ENCODE results near the gene P2RX3. TPM values are rescaled to one million over a fixed set of nuclear protein-coding genes. Genes with fewer than 3 reads are reported as not detected.

Gene P2RX3
- total RNA-seq, 1 experiment from 2014 or later: not detected

GRCh38 chr11:57391111-57391510, 53.0 kb downstream of the P2RX3 start:
- Histone ChIP-seq H3K9me3 (ENCODE audit: insufficient read depth, low read depth) (no peaks in the 10 kb centered on the region), H3F3A (ENCODE audit: insufficient read depth, low read depth) (no peaks in the 10 kb centered on the region), H3K27ac (no peak overlapping the region), H3K79me2 (ENCODE audit: low read depth) (no peaks in the 10 kb centered on the region), H3K4me2 (no peak overlapping the region), H3K4me1 (replicated peaks; ENCODE audit: insufficient read depth) (no peaks in the 10 kb centered on the region), H2AFZ (no peak overlapping the region), H3K9me2 (ENCODE audit: insufficient read depth) (no peaks in the 10 kb centered on the region), H3K4me3 (no peak overlapping the region), H3K36me3 (ENCODE audit: low read depth) (no peaks in the 10 kb centered on the region), H3K27me3 (ENCODE audit: insufficient read depth, low read depth) (peaks cover 99% of the 10 kb centered on the region), H4K20me1 (ENCODE audit: insufficient read depth) (no peaks in the 10 kb centered on the region)
- DNase-seq: peak in 1 of 2 experiments; percentile 1
- BruUV-seq (replicated peaks): no TSS peak
- intact Hi-C loops (cut with micrococcal nuclease; ENCODE audit: unreplicated experiment): no loop called here
- ChIA-PET CTCF (no interaction called here), POLR2A (ENCODE audit: unreplicated experiment) (interaction anchor here (0.6 kb wide), 1 partner anchor 259 kb away, joined by 3 read pairs; the partner anchor contains the start of gene YPEL4)
- no peak for TF ChIP-seq CTCF (conservative IDR thresholded peaks at IDR 0.05)
- TF ChIP-seq EZH2 (IDR thresholded peaks at IDR 0.05; ENCODE audit: low read depth): no peak

GRCh38 chr11:57391539-57391938, 53.4 kb downstream of the P2RX3 start:
- no peaks in the 10 kb centered on the region for H3K9me3 ChIP-seq (ENCODE audit: insufficient read depth, low read depth)
- H3K4me3 ChIP-seq: no peak overlapping the region
- no peaks in the 10 kb centered on the region for H4K20me1 ChIP-seq (ENCODE audit: insufficient read depth)
- no peaks in the 10 kb centered on the region for H3K9me2 ChIP-seq (ENCODE audit: insufficient read depth)
- H3K27ac ChIP-seq: no peak overlapping the region
- H2AFZ ChIP-seq: no peak overlapping the region
- no peaks in the 10 kb centered on the region for H3F3A ChIP-seq (ENCODE audit: insufficient read depth, low read depth)
- H3K4me1 ChIP-seq (replicated peaks; ENCODE audit: insufficient read depth): no peaks in the 10 kb centered on the region
- DNase-seq: peak in 1 of 2 experiments; percentile 28
- H3K36me3 ChIP-seq (ENCODE audit: low read depth): no peaks in the 10 kb centered on the region
- H3K27me3 ChIP-seq (ENCODE audit: insufficient read depth, low read depth): peaks cover 99% of the 10 kb centered on the region
- no peak overlapping the region for H3K4me2 ChIP-seq
- ChIA-PET POLR2A (ENCODE audit: unreplicated experiment) (interaction anchor here (0.6 kb wide), 1 partner anchor 258 kb away, joined by 3 read pairs; the partner anchor contains the start of gene YPEL4), CTCF (no interaction called here)
- no TSS peak for BruUV-seq (replicated peaks)
- TF ChIP-seq EZH2 (IDR thresholded peaks at IDR 0.05; ENCODE audit: low read depth) (no peak), CTCF (conservative IDR thresholded peaks at IDR 0.05) (no peak)
- intact Hi-C loops (cut with micrococcal nuclease; ENCODE audit: unreplicated experiment): no loop called here
- H3K79me2 ChIP-seq (ENCODE audit: low read depth): no peaks in the 10 kb centered on the region

GRCh38 chr11:57392066-57392762, 54.1 kb downstream of the P2RX3 start:
- no TSS peak for BruUV-seq (replicated peaks)
- CTCF ChIA-PET: no interaction called here

More at GRCh38 chr11:57392066-57392762, 54.1 kb downstream of the P2RX3 start:
- Histone ChIP-seq H3K36me3 (ENCODE audit: low read depth) (no peaks in the 10 kb centered on the region), H3K27me3 (ENCODE audit: insufficient read depth, low read depth) (peaks cover 98% of the 10 kb centered on the region), H3K27ac (no peak overlapping the region), H3K4me1 (replicated peaks; ENCODE audit: insufficient read depth) (no peaks in the 10 kb centered on the region), H3F3A (ENCODE audit: insufficient read depth, low read depth) (no peaks in the 10 kb centered on the region), H4K20me1 (ENCODE audit: insufficient read depth) (no peaks in the 10 kb centered on the region), H3K79me2 (ENCODE audit: low read depth) (no peaks in the 10 kb centered on the region), H3K4me2 (no peak overlapping the region), H3K9me2 (ENCODE audit: insufficient read depth) (no peaks in the 10 kb centered on the region), H3K4me3 (no peak overlapping the region), H2AFZ (no peak overlapping the region), H3K9me3 (ENCODE audit: insufficient read depth, low read depth) (no peaks in the 10 kb centered on the region)
- POLR2A ChIA-PET (ENCODE audit: unreplicated experiment): no interaction called here
- DNase-seq: peak in 1 of 2 experiments; percentile 11
- intact Hi-C loops (cut with micrococcal nuclease; ENCODE audit: unreplicated experiment): no loop called here
- TF ChIP-seq CTCF (conservative IDR thresholded peaks at IDR 0.05) (no peak), EZH2 (IDR thresholded peaks at IDR 0.05; ENCODE audit: low read depth) (no peak)

All from PC-9 (cell line).